ENCODE data around the gene CD9.

Gene CD9

GRCh38 chr12:6222078-6222654 is 22.0 kb downstream of the CD9 start:
- TF ChIP-seq, protein P1, sequence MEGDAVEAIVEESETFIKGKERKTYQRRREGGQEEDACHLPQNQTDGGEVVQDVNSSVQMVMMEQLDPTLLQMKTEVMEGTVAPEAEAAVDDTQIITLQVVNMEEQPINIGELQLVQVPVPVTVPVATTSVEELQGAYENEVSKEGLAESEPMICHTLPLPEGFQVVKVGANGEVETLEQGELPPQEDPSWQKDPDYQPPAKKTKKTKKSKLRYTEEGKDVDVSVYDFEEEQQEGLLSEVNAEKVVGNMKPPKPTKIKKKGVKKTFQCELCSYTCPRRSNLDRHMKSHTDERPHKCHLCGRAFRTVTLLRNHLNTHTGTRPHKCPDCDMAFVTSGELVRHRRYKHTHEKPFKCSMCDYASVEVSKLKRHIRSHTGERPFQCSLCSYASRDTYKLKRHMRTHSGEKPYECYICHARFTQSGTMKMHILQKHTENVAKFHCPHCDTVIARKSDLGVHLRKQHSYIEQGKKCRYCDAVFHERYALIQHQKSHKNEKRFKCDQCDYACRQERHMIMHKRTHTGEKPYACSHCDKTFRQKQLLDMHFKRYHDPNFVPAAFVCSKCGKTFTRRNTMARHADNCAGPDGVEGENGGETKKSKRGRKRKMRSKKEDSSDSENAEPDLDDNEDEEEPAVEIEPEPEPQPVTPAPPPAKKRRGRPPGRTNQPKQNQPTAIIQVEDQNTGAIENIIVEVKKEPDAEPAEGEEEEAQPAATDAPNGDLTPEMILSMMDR (IDR thresholded peaks at IDR 0.05; ENCODE audit: poor library complexity, severe bottlenecking) = no peak
- H3K27me3 ChIP-seq (ENCODE audit: insufficient read depth, poor library complexity, severe bottlenecking) = no peaks in the 10 kb centered on the region
- peaks cover 75% of the 10 kb centered on the region for H3K4me1 ChIP-seq (ENCODE audit: insufficient read depth, poor library complexity, severe bottlenecking)
- ATAC-seq (ENCODE audit: low read depth) = no peak
- no peaks in the 10 kb centered on the region for H3K9me3 ChIP-seq (ENCODE audit: severe bottlenecking)
- no peak overlapping the region for H3K4me3 ChIP-seq (ENCODE audit: severe bottlenecking)
- peaks cover 67% of the 10 kb centered on the region for H3K36me3 ChIP-seq (ENCODE audit: low read depth)
- DNase-seq (ENCODE audit: low spot score) = peak; percentile 59
- H3K27ac ChIP-seq (ENCODE audit: poor library complexity, severe bottlenecking) = peak overlapping the region; percentile 82

- H3K9me3 ChIP-seq (ENCODE audit: severe bottlenecking) = no peaks in the 10 kb centered on the region
- no peak overlapping the region for H3K4me3 ChIP-seq (ENCODE audit: severe bottlenecking)
- peak overlapping the region; percentile 82 for H3K27ac ChIP-seq (ENCODE audit: poor library complexity, severe bottlenecking)
- ATAC-seq (ENCODE audit: low read depth) = no peak
- H3K4me1 ChIP-seq (ENCODE audit: insufficient read depth, poor library complexity, severe bottlenecking) = peaks cover 73% of the 10 kb centered on the region
- no peaks in the 10 kb centered on the region for H3K27me3 ChIP-seq (ENCODE audit: insufficient read depth, poor library complexity, severe bottlenecking)
- TF ChIP-seq, protein P1 (IDR thresholded peaks at IDR 0.05; ENCODE audit: poor library complexity, severe bottlenecking) = no peak
- peaks cover 67% of the 10 kb centered on the region for H3K36me3 ChIP-seq (ENCODE audit: low read depth)
- peak; percentile 29 for DNase-seq (ENCODE audit: low spot score)
These were observed 23.3 kb downstream of the CD9 start for GRCh38 chr12:6223545-6223944.

- ATAC-seq (ENCODE audit: low read depth) (peak; percentile 60), DNase-seq (ENCODE audit: low spot score) (no peak)
- Histone ChIP-seq H3K27me3 (ENCODE audit: insufficient read depth, poor library complexity, severe bottlenecking) (no peaks in the 10 kb centered on the region), H3K4me3 (ENCODE audit: severe bottlenecking) (no peak overlapping the region), H3K27ac (ENCODE audit: poor library complexity, severe bottlenecking) (peak overlapping the region; percentile 82), H3K36me3 (ENCODE audit: low read depth) (peaks cover 61% of the 10 kb centered on the region), H3K9me3 (ENCODE audit: severe bottlenecking) (no peaks in the 10 kb centered on the region), H3K4me1 (ENCODE audit: insufficient read depth, poor library complexity, severe bottlenecking) (peaks cover 75% of the 10 kb centered on the region)
- TF ChIP-seq, protein P1 (IDR thresholded peaks at IDR 0.05; ENCODE audit: poor library complexity, severe bottlenecking) = no peak
These were observed 24.4 kb downstream of the CD9 start for GRCh38 chr12:6224550-6224949.

DNA sequence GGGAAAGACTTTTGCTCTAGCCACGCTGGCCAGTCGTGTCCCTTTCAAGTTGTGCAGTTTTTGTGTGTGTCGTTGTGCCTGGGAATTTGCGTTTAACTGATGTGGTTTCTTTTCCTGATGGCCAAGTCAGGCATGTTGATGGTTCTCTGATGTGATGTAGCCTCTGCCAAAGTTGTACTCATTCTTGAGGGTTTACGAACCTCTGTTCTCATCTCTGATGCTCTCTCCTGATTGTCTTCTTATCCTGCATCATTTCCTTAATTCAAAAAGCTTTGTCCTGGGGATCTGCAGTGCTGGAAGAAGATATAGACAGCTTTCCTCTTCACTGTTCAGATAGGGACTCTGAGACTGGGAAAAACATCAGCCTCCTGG is 25.4 kb downstream of the CD9 start:
- Histone ChIP-seq H3K9me3 (ENCODE audit: severe bottlenecking) (no peaks in the 10 kb centered on the region), H3K27ac (ENCODE audit: poor library complexity, severe bottlenecking) (peak overlapping the region; percentile 82), H3K27me3 (ENCODE audit: insufficient read depth, poor library complexity, severe bottlenecking) (no peaks in the 10 kb centered on the region), H3K36me3 (ENCODE audit: low read depth) (peaks cover 60% of the 10 kb centered on the region), H3K4me3 (ENCODE audit: severe bottlenecking) (no peak overlapping the region), H3K4me1 (ENCODE audit: insufficient read depth, poor library complexity, severe bottlenecking) (peaks cover 81% of the 10 kb centered on the region)
- ATAC-seq (ENCODE audit: low read depth) (no peak), DNase-seq (ENCODE audit: low spot score) (no peak)
- TF ChIP-seq, protein P1 (IDR thresholded peaks at IDR 0.05; ENCODE audit: poor library complexity, severe bottlenecking) = no peak

GRCh38 chr12:6226002-6226678 is 25.9 kb downstream of the CD9 start:
- Histone ChIP-seq H3K27me3 (ENCODE audit: insufficient read depth, poor library complexity, severe bottlenecking) (no peaks in the 10 kb centered on the region), H3K36me3 (ENCODE audit: low read depth) (peaks cover 65% of the 10 kb centered on the region), H3K9me3 (ENCODE audit: severe bottlenecking) (no peaks in the 10 kb centered on the region), H3K4me1 (ENCODE audit: insufficient read depth, poor library complexity, severe bottlenecking) (peaks cover 86% of the 10 kb centered on the region), H3K4me3 (ENCODE audit: severe bottlenecking) (no peak overlapping the region), H3K27ac (ENCODE audit: poor library complexity, severe bottlenecking) (peak overlapping the region; percentile 82)
- TF ChIP-seq, protein P1 (IDR thresholded peaks at IDR 0.05; ENCODE audit: poor library complexity, severe bottlenecking) = no peak
- ATAC-seq (ENCODE audit: low read depth) (peak; percentile 50), DNase-seq (ENCODE audit: low spot score) (no peak)
